Keratinocyte (primary cell): ENCODE results near the gene COX6B2.

Source experiments
- CTCF ChIP-seq, 3 experiments: IDR thresholded peaks in 1 of 3; conservative IDR thresholded peaks in 1 of 3; optimal IDR thresholded peaks in 1 of 3; 2 replicates in 2 of 3; 3 replicates in 1 of 3; pipeline versions ENCODE3 to v1.5.1; 2011; ENCODE audit warnings: low read length in 3 of 3, mild to moderate bottlenecking in 3 of 3, moderate library complexity in 2 of 3, control low read depth in 1 of 3, inconsistent platforms in 1 of 3; ENCODE audit not compliant: insufficient read depth in 2 of 3; ENCODE audit errors: extremely low read depth in 1 of 3
- EZH2 ChIP-seq: IDR thresholded peaks from one replicate; pipeline ENCODE4 v1.6.1; 2012; ENCODE audit warnings: inconsistent platforms, mild to moderate bottlenecking, low read length, moderate library complexity

GRCh38 chr19:55345101-55345817 is 9.3 kb downstream of the COX6B2 start:
- TF ChIP-seq CTCF (optimal IDR thresholded peaks at IDR 0.05 in 1 of 3, IDR thresholded peaks at IDR 0.05 in 1 of 3, conservative IDR thresholded peaks at IDR 0.05 in 1 of 3; ENCODE audit: extremely low read depth in 1 of 3, insufficient read depth in 2 of 3, low read length in 3 of 3): no peak
- TF ChIP-seq EZH2: no peak
